Cardiac muscle cell (in vitro differentiated cells and primary cell): Measurements from ENCODE around the gene ITGAV. TPM values are rescaled to one million over a fixed set of nuclear protein-coding genes. Genes with fewer than 3 reads are reported as not detected.
A peak's percentile ranks its signal among the peaks of the same experiment; 100 is the strongest.

Experiments
- DNase-seq, 2 donors: peaks; one replicate each; pipeline versions ENCODE4 v3.0.0 to v3.0.0-alpha.2; 2010 to 2017; ENCODE audit warnings: low read depth in 1 of 2, low spot score in 1 of 2
- H3K27ac ChIP-seq: fragments of 200-600 bp; sonication (generic); 2 replicates; pipeline ENCODE4 v1.5.1; 2016
- H3K27me3 ChIP-seq: fragments of 200-600 bp; sonication (generic); 2 replicates; pipeline ENCODE4 v1.6.0; 2016; ENCODE audit warnings: control low read depth
- H3K36me3 ChIP-seq: fragments of 200-600 bp; sonication (generic); 2 replicates; pipeline ENCODE4 v1.5.1; 2016; ENCODE audit warnings: control low read depth
- H3K4me1 ChIP-seq: fragments of 200-600 bp; sonication (generic); 2 replicates; pipeline ENCODE4 v1.8.1; 2017; ENCODE audit warnings: low read depth, mild to moderate bottlenecking, mixed run types
- H3K4me3 ChIP-seq: fragments of 200-600 bp; sonication (generic); 2 replicates; pipeline ENCODE4 v1.5.1; 2016; ENCODE audit warnings: mild to moderate bottlenecking
- H3K9me3 ChIP-seq: fragments of 200-600 bp; sonication (generic); 2 replicates; pipeline ENCODE4 v1.5.1; 2017; ENCODE audit warnings: low read depth, mild to moderate bottlenecking, control low read depth
- CTCF ChIP-seq: IDR thresholded peaks from 2 replicates; pipeline ENCODE4 v1.5.1; 2012; ENCODE audit warnings: low read depth, mild to moderate bottlenecking, low read length
- polyA plus RNA-seq: library from polyadenylated mRNA; unstranded; fragments of >200 nt; fragmentation: Nextera tagmentation; extraction: Ambion mirVana; gene quantifications from 2 replicates; pipeline ENCODE4 v1.2.1, GENCODE V29; 2016
- total RNA-seq: library from RNA; depleted of rRNA; stranded (reverse); fragments of >200 nt; gene quantifications from 2 replicates; pipeline ENCODE4 v1.2.3, GENCODE V29; 2016

ITGAV gene
- total and polyA plus RNA-seq, 2 experiments from 2014 or later: 39.4 to 99.8 TPM

- TF ChIP-seq CTCF: no peak
- no peak overlapping the region for H3K27ac ChIP-seq
- no peaks in the 10 kb centered on the region for H3K27me3 ChIP-seq
- H3K4me3 ChIP-seq: no peak overlapping the region
- H3K36me3 ChIP-seq: peaks cover 22% of the 10 kb centered on the region
- no peaks in the 10 kb centered on the region for H3K9me3 ChIP-seq
- no peak for DNase-seq
- no peaks in the 10 kb centered on the region for H3K4me1 ChIP-seq
Observed at GRCh38 chr2:186624276-186624675, 34.4 kb downstream of the ITGAV start.

GRCh38 chr2:186629250-186629996, 39.6 kb downstream of the ITGAV start:
- no peak overlapping the region for H3K27ac ChIP-seq
- no peaks in the 10 kb centered on the region for H3K27me3 ChIP-seq
- peaks cover 6% of the 10 kb centered on the region for H3K36me3 ChIP-seq
- H3K4me3 ChIP-seq: no peak overlapping the region
- no peaks in the 10 kb centered on the region for H3K9me3 ChIP-seq
- H3K4me1 ChIP-seq: no peaks in the 10 kb centered on the region
- no peak for TF ChIP-seq CTCF
- no peak for DNase-seq

- no peak overlapping the region for H3K27ac ChIP-seq
- no peaks in the 10 kb centered on the region for H3K9me3 ChIP-seq
- H3K4me3 ChIP-seq: no peak overlapping the region
- TF ChIP-seq CTCF: no peak
- H3K4me1 ChIP-seq: no peaks in the 10 kb centered on the region
- no peak for DNase-seq
- no peaks in the 10 kb centered on the region for H3K27me3 ChIP-seq
- peaks cover 14% of the 10 kb centered on the region for H3K36me3 ChIP-seq
Observed at GRCh38 chr2:186632417-186632816, 42.6 kb downstream of the ITGAV start.

GRCh38 chr2:186634701-186635100, 44.8 kb downstream of the ITGAV start:
- no peaks in the 10 kb centered on the region for H3K27me3 ChIP-seq
- H3K36me3 ChIP-seq: peaks cover 26% of the 10 kb centered on the region
- no peak overlapping the region for H3K4me3 ChIP-seq
- no peak for DNase-seq
- no peak overlapping the region for H3K27ac ChIP-seq
- H3K9me3 ChIP-seq: no peaks in the 10 kb centered on the region
- no peaks in the 10 kb centered on the region for H3K4me1 ChIP-seq
- TF ChIP-seq CTCF: no peak

GRCh38 chr2:186636800-186637496, 47.1 kb downstream of the ITGAV start:
- H3K36me3 ChIP-seq: peaks cover 35% of the 10 kb centered on the region
- no peaks in the 10 kb centered on the region for H3K9me3 ChIP-seq
- H3K4me3 ChIP-seq: no peak overlapping the region
- no peaks in the 10 kb centered on the region for H3K4me1 ChIP-seq
- H3K27ac ChIP-seq: no peak overlapping the region
- H3K27me3 ChIP-seq: no peaks in the 10 kb centered on the region
- peak in 1 of 2 donors; percentile 10 for DNase-seq
- no peak for TF ChIP-seq CTCF
